Ishikawa (cell line): ENCODE measurements around the gene COL4A5.

ENCODE experiments used
- CEBPB ChIP-seq: IDR thresholded peaks from 2 replicates; pipeline ENCODE4 v1.6.1; 2012
- CREB1 ChIP-seq: IDR thresholded peaks from 2 replicates; pipeline ENCODE4 v1.6.1; 2012; ENCODE audit warnings: low read depth
- EGR1 ChIP-seq: IDR thresholded peaks from 2 replicates; pipeline ENCODE4 v1.6.1; 2012
- EP300 ChIP-seq: IDR thresholded peaks from 2 replicates; pipeline ENCODE4 v1.6.1; 2012; ENCODE audit warnings: borderline replicate concordance
- NFIC ChIP-seq: IDR thresholded peaks from 2 replicates; pipeline ENCODE4 v1.6.1; 2012
- RAD21 ChIP-seq: IDR thresholded peaks from 2 replicates; pipeline ENCODE4 v1.6.1; 2012; ENCODE audit warnings: low read depth
- TAF1 ChIP-seq: IDR thresholded peaks from 2 replicates; pipeline ENCODE4 v1.6.1; 2012; ENCODE audit warnings: low read depth, mild to moderate bottlenecking
- TCF12 ChIP-seq: IDR thresholded peaks from 2 replicates; pipeline ENCODE4 v1.6.1; 2012; ENCODE audit warnings: low read depth
- TEAD4 ChIP-seq: IDR thresholded peaks from 2 replicates; pipeline ENCODE4 v1.6.1; 2012
- YY1 ChIP-seq: IDR thresholded peaks from 2 replicates; pipeline ENCODE4 v1.6.1; 2012; ENCODE audit warnings: low read depth
- ZBTB7A ChIP-seq: IDR thresholded peaks from 2 replicates; pipeline ENCODE4 v1.6.1; 2012; ENCODE audit warnings: low read depth
- TF ChIP-seq, protein P1 (sequence below): IDR thresholded peaks from 2 replicates; pipeline ENCODE4 v1.6.1; 2012; ENCODE audit warnings: low read depth, mild to moderate bottlenecking
- TF ChIP-seq, protein P2 (sequence below): IDR thresholded peaks from 2 replicates; pipeline ENCODE4 v1.6.1; 2012
- TF ChIP-seq, protein P3 (sequence below): IDR thresholded peaks from 2 replicates; pipeline ENCODE4 v1.6.1; 2012

GRCh38 chrX:108735091-108735678 is 295.5 kb downstream of the COL4A5 start:
- no peak for TF ChIP-seq TEAD4
- TF ChIP-seq CEBPB = no peak
- TF ChIP-seq, protein P1, sequence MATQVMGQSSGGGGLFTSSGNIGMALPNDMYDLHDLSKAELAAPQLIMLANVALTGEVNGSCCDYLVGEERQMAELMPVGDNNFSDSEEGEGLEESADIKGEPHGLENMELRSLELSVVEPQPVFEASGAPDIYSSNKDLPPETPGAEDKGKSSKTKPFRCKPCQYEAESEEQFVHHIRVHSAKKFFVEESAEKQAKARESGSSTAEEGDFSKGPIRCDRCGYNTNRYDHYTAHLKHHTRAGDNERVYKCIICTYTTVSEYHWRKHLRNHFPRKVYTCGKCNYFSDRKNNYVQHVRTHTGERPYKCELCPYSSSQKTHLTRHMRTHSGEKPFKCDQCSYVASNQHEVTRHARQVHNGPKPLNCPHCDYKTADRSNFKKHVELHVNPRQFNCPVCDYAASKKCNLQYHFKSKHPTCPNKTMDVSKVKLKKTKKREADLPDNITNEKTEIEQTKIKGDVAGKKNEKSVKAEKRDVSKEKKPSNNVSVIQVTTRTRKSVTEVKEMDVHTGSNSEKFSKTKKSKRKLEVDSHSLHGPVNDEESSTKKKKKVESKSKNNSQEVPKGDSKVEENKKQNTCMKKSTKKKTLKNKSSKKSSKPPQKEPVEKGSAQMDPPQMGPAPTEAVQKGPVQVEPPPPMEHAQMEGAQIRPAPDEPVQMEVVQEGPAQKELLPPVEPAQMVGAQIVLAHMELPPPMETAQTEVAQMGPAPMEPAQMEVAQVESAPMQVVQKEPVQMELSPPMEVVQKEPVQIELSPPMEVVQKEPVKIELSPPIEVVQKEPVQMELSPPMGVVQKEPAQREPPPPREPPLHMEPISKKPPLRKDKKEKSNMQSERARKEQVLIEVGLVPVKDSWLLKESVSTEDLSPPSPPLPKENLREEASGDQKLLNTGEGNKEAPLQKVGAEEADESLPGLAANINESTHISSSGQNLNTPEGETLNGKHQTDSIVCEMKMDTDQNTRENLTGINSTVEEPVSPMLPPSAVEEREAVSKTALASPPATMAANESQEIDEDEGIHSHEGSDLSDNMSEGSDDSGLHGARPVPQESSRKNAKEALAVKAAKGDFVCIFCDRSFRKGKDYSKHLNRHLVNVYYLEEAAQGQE = no peak
- peak; percentile 5; the same call in 1 of the 2 replicates for TF ChIP-seq RAD21
- no peak for TF ChIP-seq CREB1
- TF ChIP-seq, protein P2, sequence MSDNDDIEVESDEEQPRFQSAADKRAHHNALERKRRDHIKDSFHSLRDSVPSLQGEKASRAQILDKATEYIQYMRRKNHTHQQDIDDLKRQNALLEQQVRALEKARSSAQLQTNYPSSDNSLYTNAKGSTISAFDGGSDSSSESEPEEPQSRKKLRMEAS = no peak
- TF ChIP-seq EP300 = no peak
- no peak for TF ChIP-seq ZBTB7A
- TF ChIP-seq YY1 = no peak
- TF ChIP-seq NFIC = no peak
- TF ChIP-seq, protein P3, sequence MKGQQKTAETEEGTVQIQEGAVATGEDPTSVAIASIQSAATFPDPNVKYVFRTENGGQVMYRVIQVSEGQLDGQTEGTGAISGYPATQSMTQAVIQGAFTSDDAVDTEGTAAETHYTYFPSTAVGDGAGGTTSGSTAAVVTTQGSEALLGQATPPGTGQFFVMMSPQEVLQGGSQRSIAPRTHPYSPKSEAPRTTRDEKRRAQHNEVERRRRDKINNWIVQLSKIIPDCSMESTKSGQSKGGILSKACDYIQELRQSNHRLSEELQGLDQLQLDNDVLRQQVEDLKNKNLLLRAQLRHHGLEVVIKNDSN = no peak
- no peak for TF ChIP-seq TCF12
- TF ChIP-seq EGR1 = no peak
- no peak for TF ChIP-seq TAF1
